ENCODE data around the gene FGD5.

The FGD5 gene

DNA sequence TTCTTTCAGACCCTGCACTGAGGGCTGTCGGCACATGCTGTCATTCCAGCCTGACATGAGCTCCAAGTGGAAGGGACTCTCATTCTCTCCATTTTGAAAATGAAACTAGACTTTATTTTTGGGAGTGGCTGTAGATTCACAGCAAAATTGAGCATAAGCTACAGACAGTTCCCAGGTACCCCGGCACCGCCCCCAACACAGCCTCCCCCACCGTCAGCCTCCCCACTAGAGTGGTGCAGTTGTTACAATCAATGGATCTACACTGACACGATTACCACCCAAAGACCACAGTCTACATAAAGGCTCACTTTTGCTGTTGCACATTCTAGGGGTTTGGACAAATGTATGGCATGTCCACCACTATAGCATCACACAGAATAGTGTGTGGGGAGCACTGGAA lies 29.5 kb upstream of the FGD5 start:
- TF ChIP-seq, protein P1, sequence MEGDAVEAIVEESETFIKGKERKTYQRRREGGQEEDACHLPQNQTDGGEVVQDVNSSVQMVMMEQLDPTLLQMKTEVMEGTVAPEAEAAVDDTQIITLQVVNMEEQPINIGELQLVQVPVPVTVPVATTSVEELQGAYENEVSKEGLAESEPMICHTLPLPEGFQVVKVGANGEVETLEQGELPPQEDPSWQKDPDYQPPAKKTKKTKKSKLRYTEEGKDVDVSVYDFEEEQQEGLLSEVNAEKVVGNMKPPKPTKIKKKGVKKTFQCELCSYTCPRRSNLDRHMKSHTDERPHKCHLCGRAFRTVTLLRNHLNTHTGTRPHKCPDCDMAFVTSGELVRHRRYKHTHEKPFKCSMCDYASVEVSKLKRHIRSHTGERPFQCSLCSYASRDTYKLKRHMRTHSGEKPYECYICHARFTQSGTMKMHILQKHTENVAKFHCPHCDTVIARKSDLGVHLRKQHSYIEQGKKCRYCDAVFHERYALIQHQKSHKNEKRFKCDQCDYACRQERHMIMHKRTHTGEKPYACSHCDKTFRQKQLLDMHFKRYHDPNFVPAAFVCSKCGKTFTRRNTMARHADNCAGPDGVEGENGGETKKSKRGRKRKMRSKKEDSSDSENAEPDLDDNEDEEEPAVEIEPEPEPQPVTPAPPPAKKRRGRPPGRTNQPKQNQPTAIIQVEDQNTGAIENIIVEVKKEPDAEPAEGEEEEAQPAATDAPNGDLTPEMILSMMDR (IDR thresholded peaks at IDR 0.05; ENCODE audit: low read depth, low read length, missing control alignments), result no peak
- no peak for DNase-seq (ENCODE audit: extremely low read depth, low read depth)
- no peak overlapping the region for H3K4me3 ChIP-seq (replicated peaks; ENCODE audit: low read depth, low read length)

DNA sequence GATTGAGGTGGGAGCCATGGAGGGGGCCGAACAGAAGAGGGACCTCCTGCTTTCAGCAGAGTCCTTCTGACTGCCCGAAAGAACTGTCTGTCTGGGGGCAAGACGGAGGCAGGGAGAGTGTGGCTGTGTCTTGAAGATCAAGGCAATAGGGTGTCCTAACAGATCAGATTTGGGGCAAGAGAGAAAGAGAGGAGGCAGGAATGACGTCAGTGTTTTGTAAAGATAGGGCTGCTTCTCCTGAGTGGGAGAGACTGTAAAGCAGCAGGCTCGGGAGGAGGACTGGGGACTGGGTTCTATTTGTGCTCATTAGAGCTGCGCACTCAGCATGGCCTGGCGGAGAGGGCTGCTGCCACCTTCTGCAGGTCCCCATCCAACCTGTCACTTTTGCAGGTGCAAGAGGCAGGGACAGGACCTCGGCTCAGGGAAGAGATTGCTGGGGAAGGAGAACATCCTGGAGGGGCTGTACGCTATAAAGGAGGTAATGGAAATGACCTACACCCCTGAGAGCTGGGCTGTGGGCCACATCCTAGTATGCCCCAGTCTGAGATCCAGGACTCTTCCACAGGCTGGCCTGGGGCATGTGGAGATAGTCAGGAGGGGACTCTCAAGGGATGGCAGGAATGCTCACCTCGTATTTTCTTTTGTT lies 29.0 kb upstream of the FGD5 start:
- H3K4me3 ChIP-seq (replicated peaks; ENCODE audit: low read depth, low read length), result no peak overlapping the region
- DNase-seq (ENCODE audit: extremely low read depth, low read depth), result no peak
- TF ChIP-seq, protein P1 (IDR thresholded peaks at IDR 0.05; ENCODE audit: low read depth, low read length, missing control alignments), result no peak

DNA sequence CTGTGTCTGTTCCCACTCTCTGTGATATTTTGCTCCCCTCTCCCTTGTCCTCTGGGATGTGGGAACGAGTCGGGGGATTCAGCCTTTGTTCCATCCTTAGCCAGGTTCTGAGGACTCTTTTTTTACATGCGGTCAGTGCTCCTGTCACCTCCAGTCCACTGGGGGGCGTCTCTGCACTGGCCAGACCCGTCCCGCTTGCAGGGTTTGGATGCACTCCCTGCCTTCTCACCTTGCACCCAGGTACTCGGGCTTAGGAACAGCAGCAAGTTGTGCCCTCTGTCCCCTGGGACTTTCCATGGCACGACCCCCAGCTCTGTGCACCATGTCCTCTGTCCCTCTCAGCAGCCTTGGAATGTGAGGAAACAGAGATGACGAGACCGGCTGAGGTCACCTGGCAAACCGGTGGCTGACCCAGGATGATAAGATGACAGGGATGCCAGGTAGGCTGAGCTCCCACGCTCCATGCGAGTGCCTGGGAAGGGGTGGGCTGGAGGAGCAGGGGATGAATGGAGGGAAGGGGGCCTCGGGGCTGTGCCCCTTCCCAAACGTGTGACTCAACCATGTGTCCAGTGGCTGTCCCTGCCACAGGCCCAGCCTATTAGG lies 27.3 kb upstream of the FGD5 start:
- H3K4me3 ChIP-seq (replicated peaks; ENCODE audit: low read depth, low read length), result no peak overlapping the region
- DNase-seq (ENCODE audit: extremely low read depth, low read depth), result no peak
- TF ChIP-seq, protein P1 (IDR thresholded peaks at IDR 0.05; ENCODE audit: low read depth, low read length, missing control alignments), result peak; percentile 85

DNA sequence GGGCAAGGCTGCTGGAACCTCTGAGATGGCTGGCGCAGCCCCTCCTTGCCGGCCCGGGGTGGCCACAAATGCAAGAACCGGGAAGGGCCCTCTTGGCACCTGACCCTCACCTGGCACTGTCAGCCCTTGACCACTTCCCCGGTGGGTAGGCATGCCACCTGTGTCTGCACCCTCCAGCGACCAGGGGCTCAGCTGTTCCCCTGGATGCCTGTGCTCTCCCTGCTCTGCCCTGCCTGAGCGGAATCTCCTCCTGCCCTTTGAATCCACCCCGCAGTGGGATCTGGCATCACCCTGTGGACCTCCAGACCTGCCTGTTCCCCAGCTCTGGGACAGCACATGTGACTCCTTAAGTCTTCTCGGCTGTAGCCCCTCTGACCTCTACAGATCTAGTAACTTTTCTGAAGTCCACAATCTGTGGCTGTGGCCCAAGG lies 26.1 kb upstream of the FGD5 start:
- no peak for DNase-seq (ENCODE audit: extremely low read depth, low read depth)
- TF ChIP-seq, protein P1 (IDR thresholded peaks at IDR 0.05; ENCODE audit: low read depth, low read length, missing control alignments), result no peak
- H3K4me3 ChIP-seq (replicated peaks; ENCODE audit: low read depth, low read length), result no peak overlapping the region

DNA sequence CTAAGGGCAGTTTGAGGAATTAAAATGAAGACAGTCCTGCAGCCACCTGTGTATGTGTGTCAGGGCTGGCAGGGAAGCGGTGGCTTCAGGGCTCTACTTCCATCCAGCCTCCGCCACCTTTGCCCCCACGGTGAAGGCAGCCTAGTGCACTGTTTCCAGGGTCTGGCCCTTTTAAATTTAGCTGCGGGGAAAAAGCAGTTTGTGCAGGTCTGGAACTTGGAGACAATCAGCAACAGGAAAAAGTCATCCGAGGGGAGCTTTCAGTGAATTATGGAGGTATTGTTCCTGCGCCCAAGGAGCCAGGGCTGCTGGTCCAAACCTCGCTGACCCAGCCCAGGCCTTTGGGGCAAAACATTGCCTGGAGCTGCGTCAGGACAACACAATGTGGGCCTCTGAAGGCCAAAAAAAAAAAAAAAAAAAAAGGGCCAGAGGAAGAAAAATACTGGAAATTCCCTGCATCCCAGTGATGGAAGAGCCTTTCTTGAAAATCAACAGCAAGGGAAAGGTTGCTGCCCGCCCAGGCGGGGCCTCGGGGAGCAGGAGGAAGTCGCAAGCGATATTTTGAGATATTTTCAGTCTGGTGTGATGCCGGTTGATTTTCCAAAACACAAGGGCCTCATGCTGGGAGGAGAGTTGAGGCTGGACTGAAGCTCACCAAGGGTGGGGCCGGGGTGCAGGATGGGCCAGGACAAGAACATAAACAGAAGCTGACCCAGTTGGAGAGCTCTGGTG lies 25.5 kb upstream of the FGD5 start:
- TF ChIP-seq, protein P1 (IDR thresholded peaks at IDR 0.05; ENCODE audit: low read depth, low read length, missing control alignments), result no peak
- H3K4me3 ChIP-seq (replicated peaks; ENCODE audit: low read depth, low read length), result no peak overlapping the region
- no peak for DNase-seq (ENCODE audit: extremely low read depth, low read depth)

DNA sequence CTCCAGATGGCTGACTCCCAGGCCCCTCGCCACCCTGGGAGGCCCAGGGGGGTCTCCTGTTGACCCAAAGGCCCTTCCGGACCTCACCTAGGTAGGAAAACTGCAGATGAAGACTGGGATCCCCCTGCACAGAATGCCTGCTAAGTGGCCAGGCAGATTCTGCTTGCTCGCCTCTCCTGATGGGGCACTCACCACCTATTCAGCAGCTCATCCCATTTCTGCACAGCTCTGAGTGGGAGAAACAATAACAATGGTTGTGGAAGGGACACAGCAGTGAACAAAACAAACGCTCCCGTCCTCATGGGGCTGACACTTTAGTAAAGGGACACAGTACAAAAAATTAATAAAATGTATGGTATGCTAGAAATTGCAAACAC lies 24.9 kb upstream of the FGD5 start:
- no peak overlapping the region for H3K4me3 ChIP-seq (replicated peaks; ENCODE audit: low read depth, low read length)
- no peak for DNase-seq (ENCODE audit: extremely low read depth, low read depth)
- TF ChIP-seq, protein P1 (IDR thresholded peaks at IDR 0.05; ENCODE audit: low read depth, low read length, missing control alignments), result no peak
